NT2/D1 (cell line): ENCODE measurements around the gene ARRDC3.

ENCODE experiments used
- DNase-seq: peaks from one replicate; pipeline ENCODE4 v3.0.0-alpha.2; 2011; ENCODE audit warnings: low read depth, low spot score
- H3K27me3 ChIP-seq: 2 replicates; pipeline ENCODE4 v1.6.0; 2011; ENCODE audit warnings: mild to moderate bottlenecking; ENCODE audit not compliant: insufficient read length, insufficient read depth
- H3K36me3 ChIP-seq: 2 replicates; pipeline ENCODE4 v1.6.1; 2011; ENCODE audit warnings: mild to moderate bottlenecking, low read length, mixed read lengths; ENCODE audit not compliant: insufficient read depth, insufficient read length
- H3K4me1 ChIP-seq: 2 replicates; pipeline ENCODE4 v1.5.1; 2011; ENCODE audit not compliant: insufficient read depth, insufficient read length
- H3K4me3 ChIP-seq: 2 replicates; pipeline ENCODE4 v1.5.1; 2011; ENCODE audit warnings: low read depth; ENCODE audit not compliant: insufficient read length
- H3K9ac ChIP-seq: 2 replicates; pipeline ENCODE4 v1.6.0; 2011; ENCODE audit warnings: low read depth; ENCODE audit not compliant: insufficient read length
- H3K9me3 ChIP-seq: 2 replicates; pipeline ENCODE4 v1.5.1; 2011; ENCODE audit warnings: mild to moderate bottlenecking, low read length; ENCODE audit not compliant: insufficient read depth
- SUZ12 ChIP-seq: IDR thresholded peaks from 2 replicates; pipeline ENCODE4 v1.6.1; 2011; ENCODE audit not compliant: insufficient read length, insufficient read depth; ENCODE audit errors: extremely low read depth
- YY1 ChIP-seq: IDR thresholded peaks from 2 replicates; pipeline ENCODE4 v1.6.1; 2011; ENCODE audit not compliant: insufficient read length, insufficient read depth
- ZNF274 ChIP-seq: IDR thresholded peaks from 2 replicates; pipeline ENCODE4 v1.6.1; 2011; ENCODE audit warnings: mild to moderate bottlenecking, low read depth, low read length

ARRDC3 gene

GRCh38 chr5:91418158-91418557 lies 35.0 kb upstream of the ARRDC3 start:
- DNase-seq: no peak
- Histone ChIP-seq H3K27me3 (no peaks in the 10 kb centered on the region), H3K36me3 (no peaks in the 10 kb centered on the region), H3K4me3 (no peak overlapping the region), H3K9me3 (no peaks in the 10 kb centered on the region), H3K4me1 (no peaks in the 10 kb centered on the region), H3K9ac (no peak overlapping the region)
- no peak for TF ChIP-seq ZNF274
- no peak for TF ChIP-seq YY1
- no peak for TF ChIP-seq SUZ12

- no peaks in the 10 kb centered on the region for H3K36me3 ChIP-seq
- H3K4me3 ChIP-seq: no peak overlapping the region
- TF ChIP-seq SUZ12 (no peak), ZNF274 (no peak), YY1 (no peak)
- H3K4me1 ChIP-seq: no peaks in the 10 kb centered on the region
- H3K9me3 ChIP-seq: no peaks in the 10 kb centered on the region
- no peak overlapping the region for H3K9ac ChIP-seq
- no peaks in the 10 kb centered on the region for H3K27me3 ChIP-seq
- no peak for DNase-seq
These were observed 34.1 kb upstream of the ARRDC3 start for GRCh38 chr5:91417219-91417618.

DNA sequence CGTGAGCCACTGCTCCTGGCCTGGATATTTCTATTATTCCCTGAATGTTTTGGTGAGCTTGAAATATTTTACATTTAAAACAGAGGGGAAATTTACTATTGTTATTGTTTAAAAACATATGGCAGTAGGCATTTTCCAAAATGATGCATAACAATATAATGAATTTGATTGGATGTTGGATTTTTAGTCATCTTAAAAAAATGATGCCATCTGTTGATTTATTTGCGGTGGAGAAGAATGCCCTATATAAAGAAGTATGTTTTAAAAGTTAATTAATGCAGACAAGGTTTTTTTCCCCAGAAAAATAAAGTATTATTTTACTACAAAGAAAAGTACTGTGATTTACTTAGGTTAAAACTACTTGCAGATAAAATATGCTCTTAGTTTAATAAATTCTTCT lies 33.4 kb upstream of the ARRDC3 start:
- H3K4me3 ChIP-seq: no peak overlapping the region
- H3K36me3 ChIP-seq: no peaks in the 10 kb centered on the region
- no peak for DNase-seq
- H3K4me1 ChIP-seq: no peaks in the 10 kb centered on the region
- H3K9me3 ChIP-seq: no peaks in the 10 kb centered on the region
- no peak overlapping the region for H3K9ac ChIP-seq
- no peaks in the 10 kb centered on the region for H3K27me3 ChIP-seq
- no peak for TF ChIP-seq YY1
- TF ChIP-seq SUZ12: no peak
- no peak for TF ChIP-seq ZNF274

GRCh38 chr5:91409304-91409703 lies 26.2 kb upstream of the ARRDC3 start:
- Histone ChIP-seq H3K4me3 (no peak overlapping the region), H3K36me3 (no peaks in the 10 kb centered on the region), H3K9me3 (no peaks in the 10 kb centered on the region), H3K27me3 (no peaks in the 10 kb centered on the region), H3K4me1 (no peaks in the 10 kb centered on the region), H3K9ac (no peak overlapping the region)
- no peak for DNase-seq
- TF ChIP-seq SUZ12 (no peak), ZNF274 (no peak), YY1 (no peak)

DNA sequence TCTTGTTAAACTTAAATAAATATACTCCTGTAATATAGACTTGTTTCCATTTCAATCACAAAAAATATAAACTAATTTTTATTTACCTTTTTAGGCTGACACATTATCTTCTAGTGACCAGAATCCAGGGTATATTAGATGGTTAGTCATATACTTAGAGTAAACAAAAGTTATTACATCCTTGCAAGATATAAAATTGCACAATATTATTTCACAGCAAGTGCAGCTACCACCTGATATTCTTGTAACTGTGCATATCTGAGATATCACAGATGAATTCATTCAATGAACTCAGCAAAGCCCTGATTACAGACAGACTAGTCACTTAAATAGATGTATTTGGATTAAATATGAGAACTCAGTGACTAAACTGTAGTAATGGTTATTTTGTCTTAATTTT lies 25.6 kb upstream of the ARRDC3 start:
- Histone ChIP-seq H3K9ac (no peak overlapping the region), H3K4me3 (no peak overlapping the region), H3K4me1 (no peaks in the 10 kb centered on the region), H3K36me3 (no peaks in the 10 kb centered on the region), H3K9me3 (no peaks in the 10 kb centered on the region), H3K27me3 (no peaks in the 10 kb centered on the region)
- TF ChIP-seq YY1: no peak
- TF ChIP-seq SUZ12: no peak
- no peak for TF ChIP-seq ZNF274
- DNase-seq: no peak

DNA sequence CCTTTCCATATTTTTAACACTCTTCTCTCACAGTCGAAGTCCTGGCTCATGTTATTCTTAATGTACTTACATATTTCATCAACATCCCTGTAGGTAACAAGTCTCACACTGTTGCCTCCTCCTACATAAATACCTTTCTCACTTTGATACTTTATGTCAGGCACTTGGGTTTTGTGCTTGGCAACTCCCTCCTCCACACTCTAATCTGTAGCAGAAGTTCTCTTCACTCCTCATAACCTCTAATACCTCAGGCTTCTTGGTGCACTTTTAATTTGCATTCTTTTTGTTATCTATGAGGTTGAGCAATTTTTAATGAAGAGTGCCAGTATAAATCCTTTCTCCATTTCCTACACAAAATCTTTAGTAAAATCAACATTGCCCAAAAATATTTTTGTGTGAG lies 24.1 kb upstream of the ARRDC3 start:
- TF ChIP-seq SUZ12 (no peak), ZNF274 (no peak), YY1 (no peak)
- no peaks in the 10 kb centered on the region for H3K9me3 ChIP-seq
- no peaks in the 10 kb centered on the region for H3K27me3 ChIP-seq
- H3K4me1 ChIP-seq: no peaks in the 10 kb centered on the region
- H3K4me3 ChIP-seq: no peak overlapping the region
- no peak for DNase-seq
- H3K36me3 ChIP-seq: no peaks in the 10 kb centered on the region
- H3K9ac ChIP-seq: no peak overlapping the region

GRCh38 chr5:91403438-91403837 lies 20.3 kb upstream of the ARRDC3 start:
- TF ChIP-seq YY1: no peak
- TF ChIP-seq ZNF274: no peak
- TF ChIP-seq SUZ12: no peak
- no peak overlapping the region for H3K9ac ChIP-seq
- H3K9me3 ChIP-seq: no peaks in the 10 kb centered on the region
- no peaks in the 10 kb centered on the region for H3K4me1 ChIP-seq
- DNase-seq: no peak
- H3K36me3 ChIP-seq: no peaks in the 10 kb centered on the region
- H3K4me3 ChIP-seq: no peak overlapping the region
- H3K27me3 ChIP-seq: no peaks in the 10 kb centered on the region

- no peaks in the 10 kb centered on the region for H3K4me1 ChIP-seq
- no peak overlapping the region for H3K9ac ChIP-seq
- H3K4me3 ChIP-seq: no peak overlapping the region
- no peaks in the 10 kb centered on the region for H3K36me3 ChIP-seq
- DNase-seq: no peak
- no peaks in the 10 kb centered on the region for H3K9me3 ChIP-seq
- TF ChIP-seq SUZ12 (no peak), YY1 (no peak), ZNF274 (no peak)
- no peaks in the 10 kb centered on the region for H3K27me3 ChIP-seq
These were observed 18.1 kb upstream of the ARRDC3 start for GRCh38 chr5:91401175-91401574.
